ENCODE measurements around the gene BPI.

BPI gene

DNA sequence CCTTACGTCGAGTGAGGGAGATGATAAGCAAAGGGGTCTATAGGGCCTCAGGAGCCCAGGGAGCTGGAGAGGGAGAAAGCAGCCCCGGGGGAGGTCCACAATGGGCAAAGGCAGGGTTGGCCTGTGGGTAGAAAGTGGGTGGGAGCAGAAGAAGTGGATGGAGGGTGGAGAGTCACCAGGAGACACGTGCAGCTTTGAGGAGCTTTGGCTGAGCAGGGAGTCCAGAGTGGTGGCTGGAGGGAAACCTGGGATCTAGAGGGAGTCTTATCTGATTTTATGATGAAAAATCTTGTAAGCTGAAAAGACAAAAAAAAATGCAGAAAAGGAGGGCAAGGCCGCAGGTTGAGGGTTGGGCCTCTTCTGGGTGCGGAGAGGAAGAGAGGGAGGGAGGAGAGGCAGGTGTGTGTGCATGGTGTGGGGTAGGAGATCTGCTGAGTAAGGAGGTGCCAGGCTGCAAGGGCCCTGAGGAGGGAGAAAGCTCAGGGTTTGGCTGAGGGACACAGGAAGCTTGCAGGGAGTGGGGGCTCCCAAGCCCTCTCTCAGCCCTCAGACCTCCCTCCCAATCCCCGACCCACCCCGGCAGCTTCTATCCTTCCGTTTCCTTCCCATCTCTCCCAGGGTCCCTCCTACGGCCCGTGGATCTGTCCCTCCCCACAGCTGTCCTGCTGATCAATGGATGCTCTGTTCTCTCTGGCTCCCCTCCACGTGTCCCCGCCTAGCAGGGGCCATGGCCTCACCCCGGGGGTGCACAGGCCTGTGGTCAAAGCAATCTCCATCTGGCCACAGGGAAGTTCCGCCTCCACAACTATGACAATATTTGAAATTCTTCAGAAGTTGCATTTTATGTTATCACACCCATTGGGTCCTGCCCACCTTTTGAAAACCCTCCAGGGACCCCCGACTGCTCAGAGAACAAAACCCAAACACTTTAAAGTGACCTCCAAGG, 17.1 kb upstream of the BPI start:
- no peak overlapping the region for H3K4me3 ChIP-seq (ENCODE audit: low read length)
- no peaks in the 10 kb centered on the region for H3K9me3 ChIP-seq (ENCODE audit: insufficient read depth, low read length)
- H3K9ac ChIP-seq (ENCODE audit: low read length): no peak overlapping the region
- TF ChIP-seq EZH2phosphoT487 (IDR thresholded peaks at IDR 0.05; ENCODE audit: low read depth): no peak
- TF ChIP-seq, protein P1, sequence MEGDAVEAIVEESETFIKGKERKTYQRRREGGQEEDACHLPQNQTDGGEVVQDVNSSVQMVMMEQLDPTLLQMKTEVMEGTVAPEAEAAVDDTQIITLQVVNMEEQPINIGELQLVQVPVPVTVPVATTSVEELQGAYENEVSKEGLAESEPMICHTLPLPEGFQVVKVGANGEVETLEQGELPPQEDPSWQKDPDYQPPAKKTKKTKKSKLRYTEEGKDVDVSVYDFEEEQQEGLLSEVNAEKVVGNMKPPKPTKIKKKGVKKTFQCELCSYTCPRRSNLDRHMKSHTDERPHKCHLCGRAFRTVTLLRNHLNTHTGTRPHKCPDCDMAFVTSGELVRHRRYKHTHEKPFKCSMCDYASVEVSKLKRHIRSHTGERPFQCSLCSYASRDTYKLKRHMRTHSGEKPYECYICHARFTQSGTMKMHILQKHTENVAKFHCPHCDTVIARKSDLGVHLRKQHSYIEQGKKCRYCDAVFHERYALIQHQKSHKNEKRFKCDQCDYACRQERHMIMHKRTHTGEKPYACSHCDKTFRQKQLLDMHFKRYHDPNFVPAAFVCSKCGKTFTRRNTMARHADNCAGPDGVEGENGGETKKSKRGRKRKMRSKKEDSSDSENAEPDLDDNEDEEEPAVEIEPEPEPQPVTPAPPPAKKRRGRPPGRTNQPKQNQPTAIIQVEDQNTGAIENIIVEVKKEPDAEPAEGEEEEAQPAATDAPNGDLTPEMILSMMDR (IDR thresholded peaks at IDR 0.05; ENCODE audit: low read depth, low read length): no peak
- H2AFZ ChIP-seq (ENCODE audit: low read depth, low read length): no peak overlapping the region
- H3K36me3 ChIP-seq (replicated peaks; ENCODE audit: low read depth, low read length): no peaks in the 10 kb centered on the region
- no peaks in the 10 kb centered on the region for H3K79me2 ChIP-seq (ENCODE audit: low read length)
- H3K4me2 ChIP-seq (ENCODE audit: low read length): no peak overlapping the region
- no peaks in the 10 kb centered on the region for H3K4me1 ChIP-seq (ENCODE audit: low read length)
- H3K27ac ChIP-seq (ENCODE audit: low read length): no peak overlapping the region
- H4K20me1 ChIP-seq (ENCODE audit: insufficient read depth, low read length): no peaks in the 10 kb centered on the region
- peaks cover 11% of the 10 kb centered on the region for H3K27me3 ChIP-seq (ENCODE audit: low read depth, low read length)

GRCh38 chr20:38290829-38291814, 12.8 kb upstream of the BPI start:
- H3K9ac ChIP-seq (ENCODE audit: low read length): no peak overlapping the region
- H3K79me2 ChIP-seq (ENCODE audit: low read length): no peaks in the 10 kb centered on the region
- H3K27me3 ChIP-seq (ENCODE audit: low read depth, low read length): peaks cover 17% of the 10 kb centered on the region
- H3K9me3 ChIP-seq (ENCODE audit: insufficient read depth, low read length): no peaks in the 10 kb centered on the region
- no peak overlapping the region for H2AFZ ChIP-seq (ENCODE audit: low read depth, low read length)
- H3K4me2 ChIP-seq (ENCODE audit: low read length): no peak overlapping the region
- no peaks in the 10 kb centered on the region for H4K20me1 ChIP-seq (ENCODE audit: insufficient read depth, low read length)
- no peaks in the 10 kb centered on the region for H3K4me1 ChIP-seq (ENCODE audit: low read length)
- no peak for TF ChIP-seq EZH2phosphoT487 (IDR thresholded peaks at IDR 0.05; ENCODE audit: low read depth)
- TF ChIP-seq, protein P1 (IDR thresholded peaks at IDR 0.05; ENCODE audit: low read depth, low read length): peak; percentile 52
- H3K4me3 ChIP-seq (ENCODE audit: low read length): no peak overlapping the region
- H3K36me3 ChIP-seq (replicated peaks; ENCODE audit: low read depth, low read length): no peaks in the 10 kb centered on the region
- H3K27ac ChIP-seq (ENCODE audit: low read length): no peak overlapping the region

DNA sequence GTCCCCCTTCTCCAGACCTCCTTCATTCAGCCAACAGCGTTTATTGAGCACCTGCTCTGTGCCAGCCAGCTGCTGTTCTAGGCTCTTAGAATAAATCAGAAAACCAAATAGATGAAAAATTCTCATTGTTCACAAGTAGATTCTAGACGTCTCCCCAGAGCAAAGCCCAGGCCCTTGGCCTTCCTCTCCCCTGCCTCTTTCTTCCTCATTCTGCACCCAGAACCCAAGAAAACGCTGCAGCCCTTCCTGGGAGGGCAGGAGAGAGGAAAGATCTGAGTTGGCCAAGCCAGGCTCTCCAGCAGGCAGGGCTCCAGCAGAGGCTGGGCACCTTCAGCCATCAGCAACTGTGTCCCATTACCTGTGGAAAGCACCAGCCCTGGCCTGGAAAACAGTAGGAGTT, 12.0 kb upstream of the BPI start:
- H3K4me2 ChIP-seq (ENCODE audit: low read length): no peak overlapping the region

More for the DNA sequence above, 12.0 kb upstream of the BPI start:
- Histone ChIP-seq H3K79me2 (ENCODE audit: low read length) (no peaks in the 10 kb centered on the region), H2AFZ (ENCODE audit: low read depth, low read length) (no peak overlapping the region), H3K4me3 (ENCODE audit: low read length) (no peak overlapping the region), H4K20me1 (ENCODE audit: insufficient read depth, low read length) (no peaks in the 10 kb centered on the region), H3K4me1 (ENCODE audit: low read length) (no peaks in the 10 kb centered on the region), H3K27me3 (ENCODE audit: low read depth, low read length) (peaks cover 17% of the 10 kb centered on the region), H3K9ac (ENCODE audit: low read length) (no peak overlapping the region), H3K27ac (ENCODE audit: low read length) (no peak overlapping the region), H3K9me3 (ENCODE audit: insufficient read depth, low read length) (no peaks in the 10 kb centered on the region), H3K36me3 (replicated peaks; ENCODE audit: low read depth, low read length) (no peaks in the 10 kb centered on the region)
- no peak for TF ChIP-seq EZH2phosphoT487 (IDR thresholded peaks at IDR 0.05; ENCODE audit: low read depth)
- TF ChIP-seq, protein P1 (IDR thresholded peaks at IDR 0.05; ENCODE audit: low read depth, low read length): no peak
